Muscle layer of duodenum (tissue), 2 donors: Measurements from ENCODE around the gene KLRF2.
"Not testable (repeated sequence)": the region's sequence is repeated elsewhere in the genome, so short reads cannot be mapped to it uniquely, and the experiment has no call there.

Experiments
- H3K27ac ChIP-seq: one replicate; pipeline ENCODE4 v1.7.0; 2013; ENCODE audit warnings: mild to moderate bottlenecking, low read length
- H3K27me3 ChIP-seq: one replicate; pipeline ENCODE4 v1.7.0; 2013; ENCODE audit warnings: low read depth, mild to moderate bottlenecking, control low read depth, low read length
- H3K36me3 ChIP-seq, 2 donors: one replicate each; pipeline ENCODE4 v1.7.0; 2013; ENCODE audit warnings: low read length in 2 of 2, control low read depth in 1 of 2, mild to moderate bottlenecking in 1 of 2; ENCODE audit not compliant: insufficient read depth in 2 of 2, control insufficient read depth in 1 of 2
- H3K4me1 ChIP-seq, 2 donors: one replicate each; pipeline ENCODE4 v1.7.0; 2013; ENCODE audit warnings: low read length in 2 of 2, mild to moderate bottlenecking in 2 of 2, control low read depth in 1 of 2, moderate library complexity in 1 of 2; ENCODE audit not compliant: insufficient read depth in 2 of 2, control insufficient read depth in 1 of 2
- H3K4me3 ChIP-seq, 2 donors: one replicate each; pipeline ENCODE4 v1.7.0; 2013; ENCODE audit warnings: low read length in 2 of 2, low read depth in 1 of 2, mild to moderate bottlenecking in 1 of 2
- H3K9me3 ChIP-seq, 2 donors: one replicate each; pipeline ENCODE4 v1.7.0; 2013; ENCODE audit warnings: low read length in 2 of 2, control low read depth in 1 of 2, mild to moderate bottlenecking in 1 of 2; ENCODE audit not compliant: control insufficient read depth in 1 of 2
- donor health status: healthy.

The KLRF2 gene

GRCh38 chr12:9867531-9867930, 13.8 kb upstream of the KLRF2 start:
- H3K4me3 ChIP-seq: peak overlapping the region; percentile 28 to 61
- H3K27me3 ChIP-seq: no peaks in the 10 kb centered on the region
- H3K9me3 ChIP-seq: no peaks in the 10 kb centered on the region
- no peaks in the 10 kb centered on the region for H3K36me3 ChIP-seq
- H3K27ac ChIP-seq: peak overlapping the region; percentile 78
- no peaks in the 10 kb centered on the region for H3K4me1 ChIP-seq

GRCh38 chr12:9868311-9868801, 12.9 kb upstream of the KLRF2 start:
- Histone ChIP-seq H3K27ac (peak overlapping the region; percentile 96), H3K4me3 (peak overlapping the region; percentile 58 to 71)

GRCh38 chr12:9868951-9869306, 12.4 kb upstream of the KLRF2 start:
- H3K9me3 ChIP-seq: no peaks in the 10 kb centered on the region
- no peaks in the 10 kb centered on the region for H3K36me3 ChIP-seq
- H3K27me3 ChIP-seq: no peaks in the 10 kb centered on the region
- H3K4me1 ChIP-seq: no peaks in the 10 kb centered on the region
- H3K4me3 ChIP-seq: peak overlapping the region; percentile 58 to 71
- H3K27ac ChIP-seq: peak overlapping the region; percentile 96

More at GRCh38 chr12:9868311-9868801, 12.9 kb upstream of the KLRF2 start:
- no peaks in the 10 kb centered on the region for H3K36me3 ChIP-seq
- H3K27me3 ChIP-seq: no peaks in the 10 kb centered on the region
- no peaks in the 10 kb centered on the region for H3K4me1 ChIP-seq
- no peaks in the 10 kb centered on the region for H3K9me3 ChIP-seq

GRCh38 chr12:9869307-9870161, 11.8 kb upstream of the KLRF2 start, which contains the start of gene CLEC2B:
CLEC2B (minus strand) TSS chr12:9869354.
- no peaks in the 10 kb centered on the region for H3K9me3 ChIP-seq
- H3K27me3 ChIP-seq: no peaks in the 10 kb centered on the region
- H3K27ac ChIP-seq: peak within 1 kb of the TSS; percentile 96
- H3K4me3 ChIP-seq: peak within 1 kb of the TSS; percentile 58 to 71
- H3K36me3 ChIP-seq: no peaks in the 10 kb centered on the region
- H3K4me1 ChIP-seq: no peaks in the 10 kb centered on the region

GRCh38 chr12:9870286-9870866, 10.9 kb upstream of the KLRF2 start:
- Histone ChIP-seq H3K27me3 (no peaks in the 10 kb centered on the region), H3K36me3 (no peaks in the 10 kb centered on the region), H3K27ac (peak overlapping the region; percentile 96), H3K4me1 (no peaks in the 10 kb centered on the region), H3K4me3 (peak overlapping the region; percentile 58 to 71), H3K9me3 (no peaks in the 10 kb centered on the region)

- Histone ChIP-seq H3K36me3 (no peaks in the 10 kb centered on the region), H3K27me3 (no peaks in the 10 kb centered on the region), H3K4me1 (no peaks in the 10 kb centered on the region), H3K4me3 (no peak overlapping the region), H3K9me3 (no peaks in the 10 kb centered on the region), H3K27ac (no peak overlapping the region)
Observed at GRCh38 chr12:9872162-9872561, 9.1 kb upstream of the KLRF2 start.

- Histone ChIP-seq H3K27me3 (no peaks in the 10 kb centered on the region), H3K27ac (no peak overlapping the region), H3K9me3 (no peaks in the 10 kb centered on the region), H3K4me1 (no peaks in the 10 kb centered on the region), H3K4me3 (no peak overlapping the region), H3K36me3 (no peaks in the 10 kb centered on the region)
Observed at GRCh38 chr12:9872742-9873141, 8.5 kb upstream of the KLRF2 start.

GRCh38 chr12:9876120-9876519, 5.2 kb upstream of the KLRF2 start:
- not testable (repeated sequence) for H3K4me3 ChIP-seq, H3K27ac ChIP-seq

GRCh38 chr12:9880532-9881078, 684 bp upstream of the KLRF2 start:
- Histone ChIP-seq H3K36me3 (no peaks in the 10 kb centered on the region), H3K27ac (no peak overlapping the region), H3K4me1 (no peaks in the 10 kb centered on the region), H3K9me3 (no peaks in the 10 kb centered on the region), H3K4me3 (no peak overlapping the region), H3K27me3 (no peaks in the 10 kb centered on the region)

More at GRCh38 chr12:9876120-9876519, 5.2 kb upstream of the KLRF2 start:
- not testable (repeated sequence) for H3K27me3 ChIP-seq, H3K4me1 ChIP-seq, H3K9me3 ChIP-seq, H3K36me3 ChIP-seq

- no peak overlapping the region for H3K4me3 ChIP-seq
- no peaks in the 10 kb centered on the region for H3K36me3 ChIP-seq
- no peaks in the 10 kb centered on the region for H3K4me1 ChIP-seq
- H3K9me3 ChIP-seq: no peaks in the 10 kb centered on the region
- no peaks in the 10 kb centered on the region for H3K27me3 ChIP-seq
- no peak overlapping the region for H3K27ac ChIP-seq
Observed at GRCh38 chr12:9881988-9882387, 699 bp downstream of the KLRF2 start.

GRCh38 chr12:9883175-9883574, 1.9 kb downstream of the KLRF2 start:
- H3K27me3 ChIP-seq: no peaks in the 10 kb centered on the region
- H3K4me1 ChIP-seq: no peaks in the 10 kb centered on the region
- no peaks in the 10 kb centered on the region for H3K36me3 ChIP-seq
- no peak overlapping the region for H3K4me3 ChIP-seq
- H3K9me3 ChIP-seq: no peaks in the 10 kb centered on the region
- no peak overlapping the region for H3K27ac ChIP-seq
